Stimulated activated CD4-positive, alpha-beta T cell treated with anti-CD3 and anti-CD28 coated beads, Interleukin-1b, Interleukin-23, amount 100 ng/mL, for 24 hours (primary cell): ENCODE results near the gene HIRIP3.
"Not testable (repeated sequence)": the region's sequence is repeated elsewhere in the genome, so short reads cannot be mapped to it uniquely, and the experiment has no call there.

ENCODE experiments used
- DNase-seq, 4 experiments: peaks; one replicate each; pipeline ENCODE4 v3.0.0-alpha.2; 2020; ENCODE audit warnings: low read depth in 4 of 4, low spot score in 1 of 4

HIRIP3 gene

GRCh38 chr16:29961479-29962343, 33.7 kb downstream of the HIRIP3 start, which contains the start of gene TMEM219:
Gene TMEM219 (plus strand): TSS chr16:29962079. CDS start chr16:29963144, 1,065 bp downstream.
- DNase-seq: peak; percentile 79 to 91 (median 88)

GRCh38 chr16:29961127-29961478, 34.3 kb downstream of the HIRIP3 start:
- DNase-seq: no peak

GRCh38 chr16:29959821-29960220, 35.6 kb downstream of the HIRIP3 start:
- DNase-seq: not testable (repeated sequence)

- DNase-seq: no peak
Measured at GRCh38 chr16:29959293-29959692, 36.1 kb downstream of the HIRIP3 start.

- no peak for DNase-seq
Measured at GRCh38 chr16:29958756-29959155, 36.7 kb downstream of the HIRIP3 start.

- DNase-seq: no peak
Measured at GRCh38 chr16:29951625-29952365, 43.6 kb downstream of the HIRIP3 start.

GRCh38 chr16:29950806-29951461, 44.5 kb downstream of the HIRIP3 start:
- DNase-seq: no peak

- no peak for DNase-seq
Measured at GRCh38 chr16:29947897-29948296, 47.5 kb downstream of the HIRIP3 start.

GRCh38 chr16:29943846-29944799, 51.3 kb downstream of the HIRIP3 start:
- no peak for DNase-seq
